Measurements from ENCODE around the gene NCKAP5.

Gene NCKAP5

DNA sequence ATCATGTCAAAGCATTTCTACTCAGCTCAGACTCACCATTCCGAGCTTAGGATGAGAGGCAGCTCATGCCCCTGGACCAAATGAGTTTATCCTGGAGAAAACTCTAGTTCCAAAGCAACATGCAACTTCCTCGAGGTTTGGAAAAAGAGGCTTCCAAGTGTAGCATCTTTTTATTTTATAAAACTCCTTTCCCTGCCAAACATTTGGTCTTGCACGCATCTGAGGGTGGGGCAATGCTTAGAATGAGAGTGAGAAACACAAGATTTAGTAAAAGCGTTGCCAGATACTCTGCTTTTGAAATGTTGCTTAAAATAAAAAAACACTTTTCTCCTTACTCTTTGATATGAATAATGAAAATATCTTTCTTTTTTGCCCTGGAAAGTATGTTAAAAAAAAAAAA lies 151.5 kb downstream of the NCKAP5 start:
- no peaks in the 10 kb centered on the region for H3K79me2 ChIP-seq (ENCODE audit: insufficient read depth, low read length)
- no peak overlapping the region for H3K4me3 ChIP-seq (ENCODE audit: low read depth, low read length, poor library complexity, severe bottlenecking)
- no peak overlapping the region for H3K9ac ChIP-seq (ENCODE audit: low read length)
- H3F3A ChIP-seq (ENCODE audit: insufficient read depth, low read length), result no peaks in the 10 kb centered on the region
- TF ChIP-seq, protein P1, sequence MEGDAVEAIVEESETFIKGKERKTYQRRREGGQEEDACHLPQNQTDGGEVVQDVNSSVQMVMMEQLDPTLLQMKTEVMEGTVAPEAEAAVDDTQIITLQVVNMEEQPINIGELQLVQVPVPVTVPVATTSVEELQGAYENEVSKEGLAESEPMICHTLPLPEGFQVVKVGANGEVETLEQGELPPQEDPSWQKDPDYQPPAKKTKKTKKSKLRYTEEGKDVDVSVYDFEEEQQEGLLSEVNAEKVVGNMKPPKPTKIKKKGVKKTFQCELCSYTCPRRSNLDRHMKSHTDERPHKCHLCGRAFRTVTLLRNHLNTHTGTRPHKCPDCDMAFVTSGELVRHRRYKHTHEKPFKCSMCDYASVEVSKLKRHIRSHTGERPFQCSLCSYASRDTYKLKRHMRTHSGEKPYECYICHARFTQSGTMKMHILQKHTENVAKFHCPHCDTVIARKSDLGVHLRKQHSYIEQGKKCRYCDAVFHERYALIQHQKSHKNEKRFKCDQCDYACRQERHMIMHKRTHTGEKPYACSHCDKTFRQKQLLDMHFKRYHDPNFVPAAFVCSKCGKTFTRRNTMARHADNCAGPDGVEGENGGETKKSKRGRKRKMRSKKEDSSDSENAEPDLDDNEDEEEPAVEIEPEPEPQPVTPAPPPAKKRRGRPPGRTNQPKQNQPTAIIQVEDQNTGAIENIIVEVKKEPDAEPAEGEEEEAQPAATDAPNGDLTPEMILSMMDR (IDR thresholded peaks at IDR 0.05; ENCODE audit: low read length), result no peak
- TF ChIP-seq EZH2 (IDR thresholded peaks at IDR 0.05; ENCODE audit: borderline replicate concordance, low read length), result no peak
- no peaks in the 10 kb centered on the region for H3K36me3 ChIP-seq (ENCODE audit: insufficient read depth, low read length)
- H3K4me2 ChIP-seq (ENCODE audit: low read length), result no peak overlapping the region
- H3K9me3 ChIP-seq (ENCODE audit: low read length), result no peaks in the 10 kb centered on the region
- H4K20me1 ChIP-seq (ENCODE audit: insufficient read depth, low read length), result no peaks in the 10 kb centered on the region
- no peak overlapping the region for H2AFZ ChIP-seq (ENCODE audit: low read length)
- no peak overlapping the region for H3K27ac ChIP-seq (ENCODE audit: low read depth, low read length, poor library complexity, severe bottlenecking)
- no peaks in the 10 kb centered on the region for H3K27me3 ChIP-seq (ENCODE audit: insufficient read depth, low read length)
- H3K9me2 ChIP-seq (ENCODE audit: low read depth, low read length), result no peaks in the 10 kb centered on the region
- H3K4me1 ChIP-seq (ENCODE audit: insufficient read depth, low read length, severe bottlenecking), result no peaks in the 10 kb centered on the region

DNA sequence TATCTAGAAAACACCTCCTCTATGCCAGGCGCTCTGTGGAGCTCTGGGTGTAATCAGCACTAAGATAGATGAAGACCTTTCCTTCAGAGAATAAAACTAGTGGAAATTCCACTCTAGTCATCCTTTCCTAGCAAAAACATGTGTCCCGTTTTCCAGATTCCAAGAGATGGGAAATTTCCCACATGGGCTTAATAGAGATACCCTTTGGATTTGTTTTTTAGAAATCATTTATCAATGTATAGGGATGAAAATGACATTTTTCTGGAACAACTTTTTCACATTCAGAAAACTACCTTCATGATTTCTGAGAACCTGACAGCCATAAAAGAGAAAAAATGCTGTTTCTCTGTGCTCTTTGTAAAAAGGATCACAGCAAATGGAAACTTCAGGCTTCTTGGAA lies 152.1 kb downstream of the NCKAP5 start:
- no peak overlapping the region for H3K9ac ChIP-seq (ENCODE audit: low read length)
- no peaks in the 10 kb centered on the region for H3K27me3 ChIP-seq (ENCODE audit: insufficient read depth, low read length)
- H2AFZ ChIP-seq (ENCODE audit: low read length), result no peak overlapping the region
- H3K27ac ChIP-seq (ENCODE audit: low read depth, low read length, poor library complexity, severe bottlenecking), result no peak overlapping the region
- no peaks in the 10 kb centered on the region for H3K9me2 ChIP-seq (ENCODE audit: low read depth, low read length)
- no peaks in the 10 kb centered on the region for H4K20me1 ChIP-seq (ENCODE audit: insufficient read depth, low read length)
- H3K36me3 ChIP-seq (ENCODE audit: insufficient read depth, low read length), result no peaks in the 10 kb centered on the region
- no peaks in the 10 kb centered on the region for H3K4me1 ChIP-seq (ENCODE audit: insufficient read depth, low read length, severe bottlenecking)
- no peaks in the 10 kb centered on the region for H3K9me3 ChIP-seq (ENCODE audit: low read length)
- TF ChIP-seq, protein P1 (IDR thresholded peaks at IDR 0.05; ENCODE audit: low read length), result no peak
- no peak for TF ChIP-seq EZH2 (IDR thresholded peaks at IDR 0.05; ENCODE audit: borderline replicate concordance, low read length)
- H3F3A ChIP-seq (ENCODE audit: insufficient read depth, low read length), result no peaks in the 10 kb centered on the region
- no peaks in the 10 kb centered on the region for H3K79me2 ChIP-seq (ENCODE audit: insufficient read depth, low read length)
- H3K4me2 ChIP-seq (ENCODE audit: low read length), result no peak overlapping the region
- H3K4me3 ChIP-seq (ENCODE audit: low read depth, low read length, poor library complexity, severe bottlenecking), result no peak overlapping the region

DNA sequence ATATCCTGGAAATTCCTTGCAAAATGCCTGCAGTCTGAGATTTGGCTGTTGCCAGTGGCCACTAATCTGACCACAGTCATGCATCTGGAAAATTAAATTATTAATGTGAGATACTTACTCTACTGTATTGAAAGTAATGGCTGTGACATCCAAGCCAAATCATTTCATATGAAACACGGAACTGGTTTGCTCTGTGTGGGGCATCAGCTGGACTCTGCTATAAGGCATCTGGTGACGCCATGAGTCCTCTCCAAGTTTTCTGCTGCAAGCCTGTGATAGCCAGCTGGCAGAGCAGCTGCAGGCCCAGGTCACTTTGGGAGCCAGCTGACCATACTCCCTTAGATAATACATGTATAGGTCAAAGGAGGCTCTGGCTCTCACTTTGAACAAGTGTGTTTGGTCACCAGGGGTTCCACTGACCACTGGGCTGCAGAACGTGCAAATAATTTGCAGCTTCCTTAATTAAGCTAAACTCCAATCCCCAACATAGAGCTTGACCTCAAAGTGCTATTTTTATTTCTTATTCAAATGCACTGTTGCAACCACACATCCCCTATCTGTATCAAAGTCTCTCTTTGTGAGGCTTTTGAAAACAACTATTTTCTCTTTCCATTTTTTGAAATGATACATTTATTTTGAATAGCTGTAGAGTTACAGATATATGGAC lies 152.9 kb downstream of the NCKAP5 start:
- no peaks in the 10 kb centered on the region for H3K79me2 ChIP-seq (ENCODE audit: insufficient read depth, low read length)
- TF ChIP-seq, protein P1 (IDR thresholded peaks at IDR 0.05; ENCODE audit: low read length), result no peak
- TF ChIP-seq EZH2 (IDR thresholded peaks at IDR 0.05; ENCODE audit: borderline replicate concordance, low read length), result no peak
- no peaks in the 10 kb centered on the region for H3K36me3 ChIP-seq (ENCODE audit: insufficient read depth, low read length)
- H3K27ac ChIP-seq (ENCODE audit: low read depth, low read length, poor library complexity, severe bottlenecking), result no peak overlapping the region
- H3K27me3 ChIP-seq (ENCODE audit: insufficient read depth, low read length), result no peaks in the 10 kb centered on the region
- H3K4me3 ChIP-seq (ENCODE audit: low read depth, low read length, poor library complexity, severe bottlenecking), result no peak overlapping the region
- H3K9me2 ChIP-seq (ENCODE audit: low read depth, low read length), result no peaks in the 10 kb centered on the region
- H3K9ac ChIP-seq (ENCODE audit: low read length), result no peak overlapping the region
- H3K9me3 ChIP-seq (ENCODE audit: low read length), result no peaks in the 10 kb centered on the region
- H3K4me1 ChIP-seq (ENCODE audit: insufficient read depth, low read length, severe bottlenecking), result no peaks in the 10 kb centered on the region
- H3K4me2 ChIP-seq (ENCODE audit: low read length), result no peak overlapping the region
- no peaks in the 10 kb centered on the region for H3F3A ChIP-seq (ENCODE audit: insufficient read depth, low read length)
- H2AFZ ChIP-seq (ENCODE audit: low read length), result no peak overlapping the region
- no peaks in the 10 kb centered on the region for H4K20me1 ChIP-seq (ENCODE audit: insufficient read depth, low read length)
